Endometrium (tissue), 2 donors: Measurements from ENCODE around the gene ENOX1.

Source experiments
- FAIRE-seq: peaks from 2 replicates; lab custom pipeline; 2012; peaks lifted over from hg19 to GRCh38; lab: Jason Lieb, UNC
- donor health status: control.
- donor health status: control.

ENOX1 gene

DNA sequence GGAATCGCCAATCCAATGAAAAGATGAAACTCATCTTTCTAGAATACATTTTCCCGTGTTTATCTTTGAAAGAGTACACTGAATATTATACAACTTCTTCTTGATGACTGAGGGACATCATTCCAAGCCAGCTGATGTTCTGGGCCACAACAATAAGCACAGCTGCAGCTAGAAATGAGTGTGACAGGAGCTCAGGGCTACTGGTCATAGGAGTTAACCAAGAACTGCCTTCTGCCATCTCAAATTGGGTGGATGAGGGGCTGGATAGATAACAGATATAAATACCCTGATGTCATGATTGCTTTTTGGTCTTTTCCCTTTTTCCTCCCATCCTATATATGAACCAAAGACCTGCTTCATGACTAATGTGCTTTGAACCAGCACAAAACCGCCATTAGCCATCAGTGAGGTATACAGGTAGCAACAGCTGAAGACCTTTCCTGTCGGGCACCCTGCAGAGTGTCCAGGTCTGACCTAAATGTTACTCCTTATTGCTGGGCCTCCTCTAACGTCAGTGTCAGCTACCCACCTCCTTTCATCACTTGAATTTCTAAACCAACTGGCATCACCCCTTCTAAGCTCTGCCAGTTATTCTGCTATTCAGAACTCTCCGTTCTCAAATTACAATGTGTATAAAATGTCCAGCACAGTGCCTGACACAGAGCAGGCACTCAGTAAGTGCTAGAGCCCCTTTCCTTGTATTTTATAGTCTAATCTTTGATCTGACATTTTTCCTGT is 178.2 kb downstream of the ENOX1 start:
- FAIRE-seq, result no peak

DNA sequence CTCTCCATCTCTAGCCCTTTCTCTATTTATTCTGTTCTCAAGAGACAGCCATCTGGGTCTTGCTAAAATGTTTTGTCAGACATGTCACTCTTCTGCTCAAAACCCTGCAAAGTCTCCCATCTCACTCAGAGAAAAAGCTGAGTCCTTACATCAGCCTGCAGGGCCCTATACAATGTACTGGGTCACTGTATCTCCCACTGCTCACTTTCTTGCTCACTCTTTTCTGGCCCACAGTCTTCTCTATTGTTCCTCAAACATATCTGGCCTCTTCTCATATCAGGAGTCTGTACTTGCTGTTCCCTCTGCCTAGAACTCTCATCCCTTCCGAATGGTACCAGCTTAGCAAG is 189.2 kb downstream of the ENOX1 start:
- FAIRE-seq, result no peak

DNA sequence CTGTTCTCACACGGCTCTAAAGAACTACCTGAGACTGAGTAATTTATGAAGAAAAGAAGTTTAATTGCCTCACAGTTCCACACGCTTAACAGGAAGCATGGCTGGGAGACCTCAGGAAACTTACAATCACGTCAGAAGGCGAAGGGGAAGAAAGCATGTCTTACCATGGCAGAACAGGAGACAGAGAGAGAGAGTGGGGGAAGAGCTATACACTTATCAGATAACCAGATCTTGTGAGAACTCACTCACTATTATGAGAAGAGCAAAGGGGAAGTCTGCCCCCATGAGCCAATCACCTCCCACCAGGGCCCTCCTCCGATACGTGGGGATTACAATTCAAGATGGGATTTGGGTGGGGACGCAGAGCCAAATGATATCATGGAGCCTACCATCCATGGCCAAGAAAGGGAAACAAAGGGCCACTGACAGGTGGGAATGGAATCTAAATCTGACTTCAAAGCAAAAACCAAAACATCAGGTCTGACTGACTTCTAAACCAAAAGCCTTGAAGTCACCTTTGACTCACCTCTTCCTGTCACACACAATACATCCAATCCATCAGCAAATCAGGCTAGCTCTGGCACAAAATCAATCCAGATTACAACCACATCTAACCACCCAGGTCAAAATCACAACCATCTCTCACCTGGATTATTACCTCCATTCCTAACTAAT is 189.7 kb downstream of the ENOX1 start:
- no peak for FAIRE-seq

DNA sequence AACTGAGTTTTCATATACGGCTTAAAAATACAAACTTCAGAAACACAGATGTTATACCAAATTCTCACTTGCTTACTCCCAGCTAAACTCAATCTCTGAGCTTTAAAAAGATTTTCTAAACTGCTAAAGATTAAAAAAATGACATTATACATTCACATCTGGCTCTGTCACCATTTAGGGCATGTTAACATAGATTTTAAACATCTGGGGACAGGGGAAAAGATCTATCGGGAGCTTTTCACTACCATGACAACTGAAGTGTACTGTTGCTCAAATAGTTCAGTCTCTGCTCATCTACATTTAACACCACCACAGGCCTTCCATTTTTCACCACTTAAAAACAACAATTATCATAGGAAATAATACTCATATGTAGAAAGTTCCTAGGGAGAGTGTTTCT is 190.8 kb downstream of the ENOX1 start:
- no peak for FAIRE-seq

DNA sequence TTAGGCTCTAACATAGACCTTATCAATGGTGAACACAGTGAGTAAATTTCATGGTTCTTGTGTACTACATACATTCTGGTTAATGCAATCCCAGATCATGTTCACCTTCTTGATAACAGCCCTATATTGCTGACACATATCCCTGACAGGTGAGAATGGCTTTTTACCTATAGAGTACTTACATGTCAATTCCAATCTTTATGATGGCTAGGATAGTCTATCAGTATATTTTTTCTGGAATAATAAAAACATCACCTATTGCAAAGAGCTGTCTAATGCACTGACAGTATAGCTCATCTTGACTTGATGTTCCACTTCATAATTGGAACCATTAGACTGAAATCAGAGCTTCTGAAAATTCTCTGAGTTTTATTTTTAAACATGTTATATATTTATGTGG is 199.4 kb downstream of the ENOX1 start:
- FAIRE-seq, result no peak

DNA sequence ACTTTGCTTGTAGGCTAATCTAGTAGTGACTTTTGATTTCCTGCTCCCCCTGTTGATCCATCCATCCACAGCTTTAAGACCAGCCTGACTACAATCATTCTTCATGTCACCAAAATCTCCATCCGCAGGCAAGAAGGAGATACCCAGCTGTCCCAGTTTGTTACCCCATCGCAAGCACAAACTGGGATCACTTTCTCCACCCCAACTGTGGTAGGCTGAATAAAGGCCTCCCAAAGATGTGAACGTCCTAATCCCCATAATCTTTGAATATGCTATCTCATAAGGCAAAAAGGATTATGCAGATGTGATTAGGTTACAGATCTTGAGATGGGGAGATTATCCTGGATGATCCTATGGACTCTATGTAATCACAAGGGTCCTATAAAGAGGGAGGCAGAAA is 202.0 kb downstream of the ENOX1 start:
- no peak for FAIRE-seq

DNA sequence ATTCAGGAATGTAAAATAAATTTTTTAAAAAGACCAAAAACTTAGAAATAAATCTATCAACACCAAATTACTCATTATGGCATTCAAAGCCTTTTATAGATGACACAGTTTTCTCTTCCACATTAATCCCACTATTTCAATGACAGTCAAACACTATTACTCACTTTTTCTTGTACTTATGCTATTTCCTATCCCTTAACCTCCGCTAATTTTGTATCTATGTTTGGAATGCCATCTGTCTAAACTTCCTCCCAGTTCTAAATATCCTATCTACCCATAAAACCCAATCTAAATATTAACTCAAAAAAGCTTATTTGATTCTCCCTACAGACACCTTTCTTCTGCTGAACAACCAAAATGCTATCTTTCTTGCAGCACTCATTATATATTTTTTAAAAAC is 203.5 kb downstream of the ENOX1 start:
- no peak for FAIRE-seq

DNA sequence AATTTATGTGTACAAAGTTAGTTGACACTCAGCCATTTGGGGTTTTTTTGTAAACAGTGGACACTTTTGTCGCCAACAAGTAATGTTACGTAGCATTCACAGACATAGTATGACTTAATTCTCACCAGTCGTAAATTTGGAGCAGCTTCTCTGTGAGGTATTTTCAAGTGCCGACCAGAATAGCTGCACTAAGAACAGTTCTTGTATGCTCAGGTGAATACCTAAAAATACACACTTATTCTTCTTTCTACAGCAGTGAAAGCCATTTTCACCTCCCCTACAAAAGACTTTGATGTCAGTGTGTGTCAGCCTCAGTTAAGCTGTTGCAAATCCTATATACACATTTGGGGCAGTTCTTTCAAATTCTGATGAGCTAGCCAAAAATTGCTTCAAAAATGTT is 206.5 kb downstream of the ENOX1 start:
- no peak for FAIRE-seq

DNA sequence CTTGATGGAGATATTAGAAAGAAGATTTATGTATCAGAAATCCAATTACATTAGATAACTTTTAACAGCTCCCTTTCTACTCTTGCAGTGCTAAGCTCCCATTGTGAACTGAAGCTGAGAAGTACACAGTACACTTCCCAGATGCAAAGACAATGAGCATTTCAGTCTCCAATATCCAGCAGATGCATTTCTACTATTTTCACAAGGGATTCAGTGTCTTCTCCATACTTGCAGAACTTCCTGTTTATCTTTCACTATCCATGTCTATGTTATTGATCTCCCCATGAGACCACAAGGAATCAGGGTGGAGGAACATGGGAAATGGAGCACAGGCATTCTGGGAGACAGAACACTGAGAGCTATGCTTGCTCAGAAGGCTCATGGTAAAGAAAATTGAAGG is 207.5 kb downstream of the ENOX1 start:
- no peak for FAIRE-seq

DNA sequence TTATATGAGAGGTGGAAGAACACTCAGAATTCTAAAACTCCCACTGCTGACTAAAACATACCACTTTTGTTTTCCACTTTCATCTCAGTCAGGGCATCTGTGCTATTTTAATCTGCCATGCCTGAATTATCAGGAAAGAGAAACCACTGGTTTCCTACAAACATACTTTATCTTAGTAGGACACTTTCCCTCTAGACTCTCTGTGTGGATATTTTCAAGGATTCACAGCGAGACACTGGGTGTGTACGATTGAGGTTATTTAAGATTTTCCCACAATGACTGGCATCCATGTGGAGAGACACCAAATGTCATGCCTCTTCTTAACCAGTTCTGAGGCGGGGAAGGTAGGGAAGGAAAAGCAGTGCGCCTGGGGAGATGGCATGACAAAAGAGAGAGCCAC is 212.2 kb downstream of the ENOX1 start:
- no peak for FAIRE-seq

DNA sequence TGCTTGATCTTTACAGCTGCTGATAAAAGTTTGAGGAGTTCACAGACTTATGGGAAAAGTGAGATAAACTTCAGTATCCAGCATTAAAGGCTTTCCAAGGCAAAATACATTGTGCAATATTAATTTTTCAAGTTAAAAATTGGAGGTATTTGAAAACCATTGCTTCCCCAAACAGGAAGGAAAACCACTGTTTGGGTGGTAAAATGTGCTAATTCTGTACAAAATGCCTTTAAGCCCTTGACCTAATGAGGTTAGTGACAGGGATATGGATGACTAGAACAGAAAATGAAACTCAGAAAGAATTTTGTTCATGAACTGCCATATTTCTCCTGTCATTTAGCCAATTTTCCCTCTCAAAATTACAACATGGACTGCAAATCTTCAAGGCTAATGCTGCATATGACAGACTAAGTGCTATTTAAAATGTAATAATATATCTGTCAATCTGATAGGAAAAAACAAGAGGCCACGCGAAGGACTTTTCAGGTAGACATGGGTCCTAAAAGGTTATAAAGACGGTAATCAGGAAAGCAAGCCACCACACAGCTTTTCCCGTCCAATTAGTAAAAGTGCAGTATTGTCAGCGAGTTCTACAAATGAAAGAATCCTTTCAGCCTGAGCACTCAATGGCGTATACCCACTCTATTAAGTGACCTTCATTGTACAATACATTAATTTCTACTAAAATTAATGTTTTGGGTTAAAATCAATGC is 212.8 kb downstream of the ENOX1 start:
- FAIRE-seq, result no peak

DNA sequence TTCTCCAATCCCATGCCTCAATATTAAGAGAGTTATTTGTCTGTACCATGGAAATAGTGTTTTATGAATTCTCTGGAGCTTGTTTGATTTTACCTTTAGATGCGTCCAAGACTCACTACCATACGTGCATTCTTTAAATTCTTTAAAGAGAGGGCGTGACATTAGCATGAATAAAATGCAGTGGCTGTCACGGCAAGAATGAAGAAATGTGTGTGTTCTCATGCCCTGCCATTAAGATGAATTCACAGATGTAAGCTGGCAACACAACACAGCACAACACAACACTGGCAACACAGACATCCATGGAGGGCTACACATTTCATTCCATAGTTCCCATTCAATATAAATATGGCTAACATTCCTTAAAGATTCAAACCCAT is 213.4 kb downstream of the ENOX1 start:
- no peak for FAIRE-seq

DNA sequence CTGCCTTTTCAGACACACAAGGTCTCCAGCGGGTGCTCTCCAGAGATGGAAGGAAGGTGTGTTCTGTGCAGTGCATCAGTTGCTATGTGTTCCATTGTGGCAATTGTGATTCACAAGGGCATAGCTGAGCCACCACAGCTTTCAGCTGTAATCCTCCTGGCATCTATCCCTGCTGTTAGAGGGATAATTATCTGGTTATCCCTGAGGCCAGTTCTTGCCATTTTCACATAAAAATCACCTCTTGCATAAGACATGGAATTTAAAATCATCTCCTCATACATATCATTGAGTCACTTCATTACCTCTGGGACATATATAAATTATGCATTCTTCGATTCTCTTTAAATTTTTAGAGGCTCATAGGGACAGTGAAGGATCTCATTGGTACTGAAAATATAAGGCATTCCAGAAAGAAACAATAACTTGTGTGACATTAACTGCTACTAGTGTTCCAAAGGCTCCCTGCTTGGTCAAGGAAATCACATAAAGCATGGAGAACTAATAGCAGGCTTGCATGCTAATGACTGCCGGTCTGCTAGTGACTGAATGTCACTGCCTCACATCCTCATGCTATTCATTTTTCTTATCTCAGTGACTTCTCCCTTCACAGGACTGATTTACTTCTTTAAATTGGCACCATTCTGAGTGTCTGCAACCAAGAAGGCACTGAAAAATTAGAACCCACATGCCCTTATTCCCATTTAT is 214.0 kb downstream of the ENOX1 start:
- no peak for FAIRE-seq

DNA sequence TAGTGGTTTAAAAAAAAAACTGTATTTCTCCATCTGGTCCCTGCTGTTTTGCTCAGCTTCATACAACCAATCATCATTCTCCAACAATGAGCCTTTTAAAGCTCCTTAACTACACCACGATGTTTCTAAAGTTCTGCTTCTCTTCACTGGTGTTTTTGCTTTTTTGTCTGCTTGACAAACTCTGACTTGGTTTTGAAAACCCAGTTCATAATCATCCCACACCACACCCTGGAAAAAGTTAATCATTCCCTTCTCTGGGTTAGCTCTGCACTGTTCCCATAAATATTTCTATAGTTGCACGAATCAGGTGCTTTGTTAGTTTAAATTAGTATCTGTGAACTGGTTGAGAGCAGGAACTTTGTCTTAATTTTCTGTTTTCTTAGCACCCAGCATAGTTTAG is 217.1 kb downstream of the ENOX1 start:
- FAIRE-seq, result no peak

DNA sequence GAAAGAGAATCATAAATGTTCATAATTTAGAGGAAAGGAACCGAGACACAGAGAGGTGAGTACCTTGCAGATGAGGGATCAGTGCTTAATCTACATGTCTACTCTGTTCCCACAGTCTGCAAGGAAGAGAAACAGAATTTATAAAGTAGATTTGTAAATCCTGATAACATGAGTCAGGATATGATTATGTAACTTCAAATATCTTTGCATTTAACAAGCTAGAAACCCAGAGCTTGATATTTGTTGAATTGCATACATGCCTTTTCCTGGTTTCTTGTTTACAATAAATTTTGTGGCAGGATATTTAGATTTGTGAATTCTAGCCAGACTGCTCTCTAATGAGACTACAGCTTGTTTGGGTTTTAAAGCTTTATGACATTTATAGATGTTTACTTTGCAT is 219.2 kb downstream of the ENOX1 start:
- no peak for FAIRE-seq

DNA sequence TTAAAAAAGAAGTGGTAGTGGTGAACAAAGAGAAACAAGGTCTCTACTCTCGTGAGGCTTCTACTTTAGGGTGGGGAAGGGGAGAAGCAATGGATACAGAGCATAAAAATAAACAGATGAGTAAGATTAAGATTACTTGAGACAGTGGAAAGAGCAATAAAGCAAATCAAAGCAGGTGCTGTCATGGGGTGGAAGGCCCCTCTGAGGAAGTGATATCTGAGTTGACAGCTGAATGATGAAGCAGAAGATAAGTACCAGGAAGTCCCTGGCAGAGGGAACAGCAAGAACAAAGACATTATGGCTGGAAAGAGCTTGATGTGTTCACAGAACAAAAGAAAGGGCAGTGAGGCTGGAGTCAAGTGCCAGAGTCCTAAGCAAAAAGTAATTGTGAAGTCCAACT is 221.8 kb downstream of the ENOX1 start:
- no peak for FAIRE-seq

DNA sequence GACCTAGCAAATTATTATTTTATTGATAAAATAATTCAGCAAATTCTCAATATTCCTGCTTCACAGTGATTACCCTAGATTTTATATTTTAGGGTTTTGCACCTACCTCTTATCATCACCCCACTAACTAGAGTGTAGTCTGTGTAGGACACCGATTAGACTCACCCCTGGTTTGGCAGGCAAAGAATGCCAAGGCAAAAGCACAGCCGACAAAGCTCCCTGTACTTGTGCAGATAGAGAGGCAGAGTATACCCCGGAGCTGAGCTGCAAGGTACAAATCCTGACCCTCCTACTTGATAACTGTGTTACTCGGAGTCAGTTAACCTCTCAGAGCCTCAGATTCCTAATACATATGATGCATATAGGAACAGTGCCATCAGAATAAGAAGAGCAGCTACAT is 225.7 kb downstream of the ENOX1 start:
- FAIRE-seq, result no peak

DNA sequence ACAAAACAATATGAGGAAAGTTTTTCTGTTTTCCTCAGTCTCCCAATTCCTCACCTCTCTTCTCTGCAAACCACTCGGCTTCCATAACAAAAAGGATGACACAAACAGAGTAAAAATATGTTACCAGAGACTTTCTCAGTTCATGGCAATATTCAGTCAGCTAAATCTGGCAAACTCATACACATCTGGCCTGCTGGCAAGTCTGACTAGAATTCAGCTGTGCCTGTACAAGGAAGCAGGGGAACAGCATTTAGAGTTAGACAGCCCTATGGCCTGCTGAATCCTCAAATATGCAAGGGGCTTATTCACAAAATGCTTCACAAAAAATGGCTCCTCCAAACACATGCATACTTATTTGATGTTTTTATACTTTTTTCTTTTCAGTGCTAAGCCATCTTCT is 227.8 kb downstream of the ENOX1 start:
- no peak for FAIRE-seq

DNA sequence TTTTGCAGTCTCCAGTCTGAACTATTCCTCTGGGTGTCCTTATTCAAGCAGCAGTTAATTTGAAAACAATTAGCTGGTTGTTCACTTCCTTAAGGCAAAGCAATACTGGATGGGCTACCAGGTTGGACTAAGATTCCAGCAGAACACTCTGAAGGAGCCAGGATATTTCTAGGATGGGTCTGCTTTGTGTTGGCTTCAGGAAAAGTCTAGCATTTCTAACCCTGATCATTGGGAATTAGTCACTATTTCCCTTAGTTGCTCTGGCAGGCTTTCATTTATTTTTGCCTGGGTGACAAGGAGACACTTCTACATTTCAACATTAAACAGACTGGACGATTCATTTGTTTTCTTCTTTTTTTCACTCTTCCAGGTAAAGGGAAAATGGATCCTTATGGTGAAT is 228.4 kb downstream of the ENOX1 start:
- FAIRE-seq, result no peak

DNA sequence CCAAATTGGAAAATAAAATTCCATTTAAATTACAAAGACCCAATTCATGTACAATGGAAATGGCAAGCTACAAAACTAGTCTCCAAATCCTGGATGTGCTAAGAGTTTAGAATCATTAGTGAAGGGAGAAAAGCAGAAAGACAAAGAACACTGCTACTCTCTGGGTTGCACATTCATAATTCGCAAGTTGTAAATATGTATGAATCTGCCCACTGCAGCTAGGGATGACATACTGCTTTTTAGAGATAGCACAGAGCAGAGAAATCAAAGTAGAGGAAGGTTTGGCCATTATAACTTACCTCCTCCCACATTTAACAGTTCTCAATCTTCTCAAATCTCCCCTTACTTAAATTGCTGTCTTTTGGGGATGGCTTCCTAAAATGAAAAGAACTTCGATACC is 231.1 kb downstream of the ENOX1 start:
- no peak for FAIRE-seq

DNA sequence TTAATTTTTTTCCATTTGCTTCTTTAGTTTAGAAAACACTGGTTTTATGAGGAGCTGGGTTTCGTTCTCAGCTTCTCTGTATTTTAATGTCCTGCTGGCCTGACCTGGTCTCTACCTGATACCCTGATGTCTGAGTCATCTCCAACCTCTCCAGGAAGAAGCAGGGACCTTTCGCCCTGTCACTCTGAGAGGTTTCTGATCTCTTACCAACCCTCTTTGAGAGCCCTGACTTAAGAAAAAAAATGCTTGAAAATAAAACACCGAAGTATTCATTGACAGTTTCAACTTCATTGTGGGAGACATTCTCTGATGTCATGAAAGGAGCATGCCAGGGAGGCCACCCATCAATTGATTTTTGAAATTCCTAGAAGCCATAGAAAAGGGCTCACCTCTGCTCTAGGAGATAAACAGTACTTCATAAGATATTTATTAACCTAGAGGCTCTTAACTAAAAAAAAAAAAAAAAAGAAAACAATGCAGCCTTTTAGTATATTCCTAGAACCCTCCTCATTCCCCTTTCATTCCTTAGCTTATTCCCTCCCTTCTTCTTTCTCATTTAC is 234.8 kb downstream of the ENOX1 start:
- no peak for FAIRE-seq

DNA sequence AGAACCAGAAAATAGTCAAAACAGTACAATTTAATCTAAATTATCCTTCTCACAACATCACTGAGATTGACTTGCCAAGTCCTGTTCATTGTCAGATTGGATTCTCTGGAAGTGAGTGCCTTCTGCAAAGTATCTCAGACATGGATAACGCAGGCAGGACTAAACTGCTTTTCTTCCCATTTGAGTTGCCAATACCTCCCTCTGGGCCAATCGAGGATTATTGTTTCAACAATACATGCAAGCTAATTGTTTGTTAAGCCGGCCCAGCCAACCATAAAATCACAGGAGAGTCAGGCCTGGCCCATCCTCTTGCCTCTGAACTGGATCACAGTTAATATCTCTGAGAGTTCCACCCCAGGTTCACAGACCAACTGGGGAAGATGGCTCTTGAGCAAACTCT is 240.0 kb downstream of the ENOX1 start:
- FAIRE-seq, result no peak

DNA sequence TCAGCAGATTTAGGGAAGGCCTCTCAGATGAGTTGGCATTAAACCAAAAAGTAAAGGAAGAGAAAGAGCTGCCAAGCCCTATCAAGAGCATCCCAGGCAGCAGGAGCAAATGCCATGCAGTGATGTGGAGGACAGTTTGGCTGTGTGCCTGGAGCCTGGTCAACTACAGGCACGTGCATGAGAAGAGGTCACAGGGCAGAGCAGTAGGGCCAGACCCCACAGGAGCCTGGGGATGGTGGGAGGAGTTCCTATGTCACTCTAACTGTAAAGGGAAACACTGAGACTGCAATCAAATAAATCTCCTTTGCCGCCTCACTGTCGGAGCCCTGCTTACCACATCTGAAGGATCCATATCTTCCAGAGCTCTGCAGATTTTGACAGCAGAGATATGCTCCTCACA is 240.5 kb downstream of the ENOX1 start:
- FAIRE-seq, result no peak
